LNCaP clone FGC (cell line): ENCODE results near the gene PSPC1.
"Not testable (repeated sequence)": the region's sequence is repeated elsewhere in the genome, so short reads cannot be mapped to it uniquely, and the experiment has no call there.

ENCODE experiments used
- DNase-seq: peaks from one replicate; pipeline ENCODE4 v3.0.0-alpha.2; 2011; ENCODE audit warnings: low read depth
- H3K4me3 ChIP-seq: 2 replicates; pipeline ENCODE4 v1.5.1; 2011; ENCODE audit warnings: mild to moderate bottlenecking, low read depth, low read length, control low read depth
- CTCF ChIP-seq: IDR thresholded peaks from 2 replicates; pipeline ENCODE4 v1.5.1; 2012; ENCODE audit warnings: mild to moderate bottlenecking; ENCODE audit not compliant: control insufficient read depth, insufficient read depth; ENCODE audit errors: extremely low read depth

Gene PSPC1

GRCh38 chr13:19695829-19696228, 86.9 kb downstream of the PSPC1 start:
- no peak overlapping the region for H3K4me3 ChIP-seq
- no peak for TF ChIP-seq CTCF
- no peak for DNase-seq

- H3K4me3 ChIP-seq = no peak overlapping the region
- no peak for TF ChIP-seq CTCF
- DNase-seq = no peak
Measured at GRCh38 chr13:19695428-19695827, 87.3 kb downstream of the PSPC1 start.

GRCh38 chr13:19691447-19691846, 91.3 kb downstream of the PSPC1 start:
- DNase-seq, H3K4me3 ChIP-seq: not testable (repeated sequence)

- H3K4me3 ChIP-seq = no peak overlapping the region
- no peak for TF ChIP-seq CTCF
- DNase-seq = no peak
Measured at GRCh38 chr13:19685437-19685836, 97.3 kb downstream of the PSPC1 start.

GRCh38 chr13:19685034-19685433, 97.7 kb downstream of the PSPC1 start:
- TF ChIP-seq CTCF = no peak
- no peak overlapping the region for H3K4me3 ChIP-seq
- no peak for DNase-seq

- no peak for TF ChIP-seq CTCF
- H3K4me3 ChIP-seq = no peak overlapping the region
- DNase-seq = no peak
Measured at GRCh38 chr13:19681517-19681916, 101.2 kb downstream of the PSPC1 start.

- no peak overlapping the region for H3K4me3 ChIP-seq
- TF ChIP-seq CTCF = no peak
- DNase-seq = no peak
Measured at GRCh38 chr13:19680751-19681150, 102.0 kb downstream of the PSPC1 start.

GRCh38 chr13:19676168-19676567, 106.6 kb downstream of the PSPC1 start:
- no peak overlapping the region for H3K4me3 ChIP-seq
- no peak for TF ChIP-seq CTCF
- DNase-seq = no peak
